GM19240 (cell line): ENCODE data around the gene COG2.
"Not testable (repeated sequence)": the region's sequence is repeated elsewhere in the genome, so short reads cannot be mapped to it uniquely, and the experiment has no call there.

Experiments used
- DNase-seq: peaks from one replicate; pipeline ENCODE4 v3.0.0; 2011; ENCODE audit warnings: low spot score; ENCODE audit not compliant: insufficient read length

COG2 gene

GRCh38 chr1:230713915-230714764 is 71.9 kb downstream of the COG2 start, which contains the start of gene AGT:
TSS of gene AGT (minus strand) at chr1:230714122. CDS start at chr1:230710823, 3,299 bp downstream.
- DNase-seq, result no peak

GRCh38 chr1:230715510-230715909 is 73.2 kb downstream of the COG2 start:
- DNase-seq, result no peak

GRCh38 chr1:230716453-230716852 is 74.2 kb downstream of the COG2 start:
- not testable (repeated sequence) for DNase-seq

GRCh38 chr1:230717251-230717650 is 75.0 kb downstream of the COG2 start:
- DNase-seq, result no peak

GRCh38 chr1:230721849-230722522 is 79.7 kb downstream of the COG2 start:
- DNase-seq, result not testable (repeated sequence)

GRCh38 chr1:230725256-230726012 is 83.2 kb downstream of the COG2 start:
- DNase-seq, result no peak

- DNase-seq, result no peak
Measured at GRCh38 chr1:230728710-230729392, 86.6 kb downstream of the COG2 start.

- no peak for DNase-seq
Measured at GRCh38 chr1:230730977-230731376, 88.7 kb downstream of the COG2 start.

GRCh38 chr1:230735447-230735846 is 93.2 kb downstream of the COG2 start:
- DNase-seq, result no peak

- DNase-seq, result no peak
Measured at GRCh38 chr1:230737622-230738262, 95.5 kb downstream of the COG2 start.

GRCh38 chr1:230739564-230740290 is 97.4 kb downstream of the COG2 start:
- DNase-seq, result no peak
